HEK293 (cell line): Measurements from ENCODE around the gene CHST4.
A peak's percentile ranks its signal among the peaks of the same experiment; 100 is the strongest.

Experiments
- CTCF ChIA-PET: fragments of 350-600 bp; formaldehyde crosslinking; extraction: SDS; loops from one replicate; lab custom pipeline; 2021; ENCODE audit warnings: antibody characterized with exemption; lab: Yijun Ruan, JAX
- POLR2A ChIA-PET: fragments of 300-600 bp; formaldehyde crosslinking; extraction: SDS; loops from one replicate; lab custom pipeline; 2020; ENCODE audit warnings: antibody characterized with exemption, inconsistent platforms; lab: Yijun Ruan, JAX
- H3K27ac ChIP-seq: fragments of 200-500 bp; sonication (Bioruptor generic); 2 replicates; pipeline ENCODE4 v1.5.1; 2014; ENCODE audit warnings: low read depth, low read length, control low read depth, inconsistent platforms; ENCODE audit errors: extremely low read depth
- H3K36me3 ChIP-seq, 2 experiments: fragments of 200-500 bp in 1 of 2; sonication (Bioruptor generic) in 1 of 2; 1 replicate in 1 of 2; 2 replicates in 1 of 2; pipeline ENCODE4 v1.5.1; 2014 to 2017; ENCODE audit warnings: inconsistent platforms in 2 of 2, low read length in 2 of 2; ENCODE audit not compliant: control insufficient read depth in 2 of 2, insufficient read depth in 1 of 2
- H3K4me1 ChIP-seq: fragments of 200-500 bp; sonication (Bioruptor generic); 2 replicates; pipeline ENCODE4 v1.5.1; 2014; ENCODE audit warnings: mild to moderate bottlenecking, low read length, inconsistent platforms; ENCODE audit not compliant: control insufficient read depth, insufficient read depth
- H3K4me3 ChIP-seq: 2 replicates; pipeline ENCODE4 v1.5.1; 2011; ENCODE audit warnings: low read depth, mild to moderate bottlenecking, control low read depth, low read length, moderate library complexity
- H3K9me3 ChIP-seq: fragments of 200-500 bp; sonication (Bioruptor generic); 2 replicates; pipeline ENCODE4 v1.5.1; 2014; ENCODE audit warnings: low read depth, low read length, inconsistent platforms; ENCODE audit not compliant: control insufficient read depth, insufficient read depth
- BCL11A ChIP-seq: fragments of 450-650 bp; formaldehyde crosslinking; IDR thresholded peaks from 2 replicates; pipeline ENCODE4 v1.5.1; 2016; ENCODE audit warnings: low read depth, missing biosample characterization, missing genetic modification characterization
- GLIS1 ChIP-seq: fragments of 450-650 bp; formaldehyde crosslinking; IDR thresholded peaks from 2 replicates; pipeline ENCODE4 v1.5.1; 2016; ENCODE audit warnings: missing biosample characterization, missing genetic modification characterization
- KLF8 ChIP-seq: fragments of 450-650 bp; formaldehyde crosslinking; IDR thresholded peaks from 2 replicates; pipeline ENCODE4 v1.5.1; 2016; ENCODE audit warnings: missing biosample characterization, missing genetic modification characterization
- OVOL3 ChIP-seq: fragments of 450-650 bp; formaldehyde crosslinking; IDR thresholded peaks from 2 replicates; pipeline ENCODE4 v1.5.1; 2016; ENCODE audit warnings: missing biosample characterization, missing genetic modification characterization
- ZBTB20 ChIP-seq: fragments of 450-650 bp; formaldehyde crosslinking; IDR thresholded peaks from 2 replicates; pipeline ENCODE4 v1.5.1; 2016; ENCODE audit warnings: missing biosample characterization, missing genetic modification characterization
- ZNF140 ChIP-seq: fragments of 450-650 bp; formaldehyde crosslinking; IDR thresholded peaks from 2 replicates; pipeline ENCODE4 v1.5.1; 2016; ENCODE audit warnings: missing biosample characterization, missing genetic modification characterization
- ZNF155 ChIP-seq: fragments of 450-650 bp; formaldehyde crosslinking; IDR thresholded peaks from 2 replicates; pipeline ENCODE4 v1.5.1; 2016; ENCODE audit warnings: missing biosample characterization, missing genetic modification characterization
- ZNF221 ChIP-seq: fragments of 450-650 bp; formaldehyde crosslinking; IDR thresholded peaks from 2 replicates; pipeline ENCODE4 v1.5.1; 2017; ENCODE audit warnings: missing biosample characterization, missing genetic modification characterization, borderline replicate concordance
- ZNF274 ChIP-seq, 2 experiments: fragments of 200-500 bp in 1 of 2; fragments of 450-650 bp in 1 of 2; sonication (Bioruptor generic) in 1 of 2; formaldehyde crosslinking in 1 of 2; IDR thresholded peaks; 2 replicates each; pipeline versions ENCODE4 v1.5.1 to v1.6.1; 2014 to 2016; ENCODE audit warnings: borderline replicate concordance in 1 of 2, inconsistent platforms in 1 of 2, low read length in 1 of 2, missing biosample characterization in 1 of 2, missing genetic modification characterization in 1 of 2
- ZNF292 ChIP-seq: fragments of 450-650 bp; formaldehyde crosslinking; IDR thresholded peaks from 2 replicates; pipeline ENCODE4 v1.5.1; 2016; ENCODE audit warnings: low read depth, missing biosample characterization, missing genetic modification characterization, borderline replicate concordance
- ZNF473 ChIP-seq: fragments of 450-650 bp; formaldehyde crosslinking; IDR thresholded peaks from 2 replicates; pipeline ENCODE4 v1.5.1; 2017; ENCODE audit warnings: missing biosample characterization, missing genetic modification characterization
- ZNF514 ChIP-seq: fragments of 450-650 bp; formaldehyde crosslinking; IDR thresholded peaks from 2 replicates; pipeline ENCODE4 v1.5.1; 2016; ENCODE audit warnings: missing biosample characterization, missing genetic modification characterization
- ZNF596 ChIP-seq: fragments of 450-650 bp; IDR thresholded peaks from 2 replicates; pipeline ENCODE4 v1.5.0; 2018; ENCODE audit warnings: missing biosample characterization, mild to moderate bottlenecking, missing genetic modification characterization, moderate library complexity
- ZNF664 ChIP-seq: fragments of 450-650 bp; formaldehyde crosslinking; IDR thresholded peaks from 2 replicates; pipeline ENCODE4 v1.5.1; 2016; ENCODE audit warnings: missing biosample characterization, missing genetic modification characterization
- ZNF791 ChIP-seq: fragments of 450-650 bp; formaldehyde crosslinking; IDR thresholded peaks from 2 replicates; pipeline ENCODE4 v1.5.1; 2016; ENCODE audit warnings: missing biosample characterization, missing genetic modification characterization
- ZSCAN16 ChIP-seq: fragments of 450-650 bp; formaldehyde crosslinking; IDR thresholded peaks from 2 replicates; pipeline ENCODE4 v1.5.1; 2016; ENCODE audit warnings: missing biosample characterization, missing genetic modification characterization
- TF ChIP-seq, protein P1 (sequence below): fragments of 450-650 bp; formaldehyde crosslinking; IDR thresholded peaks from 2 replicates; pipeline ENCODE4 v1.5.1; 2017; ENCODE audit warnings: missing biosample characterization, missing genetic modification characterization
- TF ChIP-seq, protein P2 (sequence below): fragments of 450-650 bp; formaldehyde crosslinking; IDR thresholded peaks from 2 replicates; pipeline ENCODE4 v1.5.1; 2016; ENCODE audit warnings: missing biosample characterization, missing genetic modification characterization
- TF ChIP-seq, protein P3 (sequence below): fragments of 450-650 bp; formaldehyde crosslinking; IDR thresholded peaks from 2 replicates; pipeline ENCODE4 v1.5.1; 2017; ENCODE audit warnings: missing biosample characterization, missing genetic modification characterization
- TF ChIP-seq, protein P4 (sequence below): fragments of 450-650 bp; formaldehyde crosslinking; IDR thresholded peaks from 2 replicates; pipeline ENCODE4 v1.5.1; 2016; ENCODE audit warnings: missing biosample characterization, missing genetic modification characterization
- TF ChIP-seq, protein P5 (sequence below): fragments of 450-650 bp; formaldehyde crosslinking; IDR thresholded peaks from 2 replicates; pipeline ENCODE4 v1.5.1; 2016; ENCODE audit warnings: missing biosample characterization, missing genetic modification characterization
- TF ChIP-seq, protein P6 (sequence below): fragments of 450-650 bp; formaldehyde crosslinking; IDR thresholded peaks from 2 replicates; pipeline ENCODE4 v1.5.1; 2016; ENCODE audit warnings: missing biosample characterization, missing genetic modification characterization, borderline replicate concordance

CHST4 gene

DNA sequence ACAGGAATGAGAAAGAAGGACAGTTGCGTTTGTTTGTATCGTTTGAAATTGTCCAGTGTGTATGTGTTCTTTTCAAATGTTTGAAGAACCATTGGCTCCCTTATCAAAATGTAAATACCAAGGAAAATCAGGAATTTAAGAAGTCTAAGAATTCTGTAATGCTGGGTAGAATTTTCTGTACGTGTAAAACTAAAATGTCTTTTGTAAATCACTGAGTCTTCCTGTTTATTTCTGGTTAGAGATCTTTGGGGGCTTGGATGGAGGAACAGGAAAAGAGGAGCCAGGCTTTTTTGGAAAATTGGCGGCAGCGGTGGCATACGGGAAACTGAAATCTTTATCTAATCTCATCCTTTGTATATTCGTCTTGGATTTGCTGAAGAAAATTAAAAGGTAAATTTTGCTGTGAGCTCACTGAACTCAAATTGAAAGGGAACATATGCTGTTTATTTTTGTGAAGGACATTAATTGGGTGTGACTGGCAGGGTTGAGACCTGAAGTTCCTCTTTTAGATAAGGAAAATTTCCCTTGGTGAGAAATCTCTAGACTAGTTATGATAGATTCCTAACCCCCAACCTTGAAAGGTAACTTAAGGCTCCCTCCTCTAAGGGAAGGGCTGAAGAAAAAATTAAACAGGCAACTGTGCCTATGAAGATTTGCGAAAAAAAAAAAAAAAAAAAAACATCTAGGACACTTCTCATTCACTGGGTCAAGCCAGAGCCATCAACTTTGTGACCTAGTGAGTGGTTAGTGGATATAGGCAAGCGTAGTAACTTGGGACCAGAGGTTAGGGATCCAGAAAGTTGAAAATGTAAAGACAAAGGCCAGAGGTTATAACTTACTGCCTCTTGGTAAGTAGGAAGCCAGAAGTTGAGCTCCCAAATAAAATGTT lies 39.8 kb downstream of the CHST4 start:
- 0 out of 2 replicates have a peak, but pooled peaks cover 4% of the 10 kb centered on the region for H3K4me1 ChIP-seq
- ChIA-PET POLR2A (interaction anchor here (1.6 kb wide), 1 partner anchor 40 kb away, joined by 11 read pairs; the partner anchor contains the start of gene CHST4), CTCF (interaction anchor here (0.6 to 3.0 kb wide), 6 partner anchors 10 to 756 kb away, joined by 3 to 26 read pairs (median 4); partner anchors contain the start of gene TAT)
- H3K4me3 ChIP-seq: no peak overlapping the region
- H3K36me3 ChIP-seq: no peaks in the 10 kb centered on the region
- no peak for TF ChIP-seq ZNF596 (tag by site-specific recombination)
- TF ChIP-seq, protein P1, sequence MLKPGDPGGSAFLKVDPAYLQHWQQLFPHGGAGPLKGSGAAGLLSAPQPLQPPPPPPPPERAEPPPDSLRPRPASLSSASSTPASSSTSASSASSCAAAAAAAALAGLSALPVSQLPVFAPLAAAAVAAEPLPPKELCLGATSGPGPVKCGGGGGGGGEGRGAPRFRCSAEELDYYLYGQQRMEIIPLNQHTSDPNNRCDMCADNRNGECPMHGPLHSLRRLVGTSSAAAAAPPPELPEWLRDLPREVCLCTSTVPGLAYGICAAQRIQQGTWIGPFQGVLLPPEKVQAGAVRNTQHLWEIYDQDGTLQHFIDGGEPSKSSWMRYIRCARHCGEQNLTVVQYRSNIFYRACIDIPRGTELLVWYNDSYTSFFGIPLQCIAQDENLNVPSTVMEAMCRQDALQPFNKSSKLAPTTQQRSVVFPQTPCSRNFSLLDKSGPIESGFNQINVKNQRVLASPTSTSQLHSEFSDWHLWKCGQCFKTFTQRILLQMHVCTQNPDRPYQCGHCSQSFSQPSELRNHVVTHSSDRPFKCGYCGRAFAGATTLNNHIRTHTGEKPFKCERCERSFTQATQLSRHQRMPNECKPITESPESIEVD (tag by site-specific recombination): 0 out of 2 replicates have a peak, but pooled peaks have one; percentile 11
- H3K9me3 ChIP-seq: no peaks in the 10 kb centered on the region
- peak overlapping the region; percentile 54; the same call in 1 of the 2 replicates for H3K27ac ChIP-seq

DNA sequence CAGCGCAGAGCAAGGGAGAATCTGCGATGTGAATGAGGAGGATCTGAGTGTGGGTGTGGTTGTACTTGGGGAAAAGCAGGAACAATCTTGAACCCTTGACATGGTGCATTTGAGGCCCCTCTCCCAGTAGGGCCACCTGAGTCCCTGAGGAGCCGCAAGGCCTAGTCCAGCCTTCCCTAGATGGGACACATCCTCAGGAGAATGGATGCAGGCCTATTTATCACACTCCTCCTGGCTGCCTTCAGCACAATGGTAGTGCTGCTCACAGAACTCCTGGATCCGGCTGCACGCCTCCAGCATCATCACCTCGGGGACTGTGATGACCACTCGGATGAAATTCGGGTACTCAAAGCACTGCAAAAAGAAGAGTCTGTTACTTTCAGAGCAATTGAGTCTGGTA lies 41.7 kb downstream of the CHST4 start:
- TF ChIP-seq ZNF514 (tag by site-specific recombination): no peak
- TF ChIP-seq OVOL3 (tag by site-specific recombination): no peak
- TF ChIP-seq ZNF140 (tag by site-specific recombination): no peak
- TF ChIP-seq, protein P2, sequence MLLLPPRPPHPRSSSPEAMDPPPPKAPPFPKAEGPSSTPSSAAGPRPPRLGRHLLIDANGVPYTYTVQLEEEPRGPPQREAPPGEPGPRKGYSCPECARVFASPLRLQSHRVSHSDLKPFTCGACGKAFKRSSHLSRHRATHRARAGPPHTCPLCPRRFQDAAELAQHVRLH (tag by site-specific recombination): no peak
- no peak for TF ChIP-seq ZSCAN16 (tag by site-specific recombination)
- no peak for TF ChIP-seq KLF8 (tag by site-specific recombination)
- no peak for TF ChIP-seq ZNF791 (tag by site-specific recombination)
- TF ChIP-seq ZNF155: no peak
- TF ChIP-seq, protein P3, sequence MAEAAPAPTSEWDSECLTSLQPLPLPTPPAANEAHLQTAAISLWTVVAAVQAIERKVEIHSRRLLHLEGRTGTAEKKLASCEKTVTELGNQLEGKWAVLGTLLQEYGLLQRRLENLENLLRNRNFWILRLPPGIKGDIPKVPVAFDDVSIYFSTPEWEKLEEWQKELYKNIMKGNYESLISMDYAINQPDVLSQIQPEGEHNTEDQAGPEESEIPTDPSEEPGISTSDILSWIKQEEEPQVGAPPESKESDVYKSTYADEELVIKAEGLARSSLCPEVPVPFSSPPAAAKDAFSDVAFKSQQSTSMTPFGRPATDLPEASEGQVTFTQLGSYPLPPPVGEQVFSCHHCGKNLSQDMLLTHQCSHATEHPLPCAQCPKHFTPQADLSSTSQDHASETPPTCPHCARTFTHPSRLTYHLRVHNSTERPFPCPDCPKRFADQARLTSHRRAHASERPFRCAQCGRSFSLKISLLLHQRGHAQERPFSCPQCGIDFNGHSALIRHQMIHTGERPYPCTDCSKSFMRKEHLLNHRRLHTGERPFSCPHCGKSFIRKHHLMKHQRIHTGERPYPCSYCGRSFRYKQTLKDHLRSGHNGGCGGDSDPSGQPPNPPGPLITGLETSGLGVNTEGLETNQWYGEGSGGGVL (tag by site-specific recombination): no peak
- no peak for TF ChIP-seq BCL11A (tag by site-specific recombination)
- TF ChIP-seq ZNF221 (tag by site-specific recombination): no peak
- TF ChIP-seq, protein P4, sequence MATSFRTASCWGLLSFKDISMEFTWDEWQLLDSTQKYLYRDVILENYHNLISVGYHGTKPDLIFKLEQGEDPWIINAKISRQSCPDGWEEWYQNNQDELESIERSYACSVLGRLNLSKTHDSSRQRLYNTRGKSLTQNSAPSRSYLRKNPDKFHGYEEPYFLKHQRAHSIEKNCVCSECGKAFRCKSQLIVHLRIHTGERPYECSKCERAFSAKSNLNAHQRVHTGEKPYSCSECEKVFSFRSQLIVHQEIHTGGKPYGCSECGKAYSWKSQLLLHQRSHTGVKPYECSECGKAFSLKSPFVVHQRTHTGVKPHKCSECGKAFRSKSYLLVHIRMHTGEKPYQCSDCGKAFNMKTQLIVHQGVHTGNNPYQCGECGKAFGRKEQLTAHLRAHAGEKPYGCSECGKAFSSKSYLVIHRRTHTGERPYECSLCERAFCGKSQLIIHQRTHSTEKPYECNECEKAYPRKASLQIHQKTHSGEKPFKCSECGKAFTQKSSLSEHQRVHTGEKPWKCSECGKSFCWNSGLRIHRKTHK (tag by site-specific recombination): no peak
- TF ChIP-seq, protein P5, sequence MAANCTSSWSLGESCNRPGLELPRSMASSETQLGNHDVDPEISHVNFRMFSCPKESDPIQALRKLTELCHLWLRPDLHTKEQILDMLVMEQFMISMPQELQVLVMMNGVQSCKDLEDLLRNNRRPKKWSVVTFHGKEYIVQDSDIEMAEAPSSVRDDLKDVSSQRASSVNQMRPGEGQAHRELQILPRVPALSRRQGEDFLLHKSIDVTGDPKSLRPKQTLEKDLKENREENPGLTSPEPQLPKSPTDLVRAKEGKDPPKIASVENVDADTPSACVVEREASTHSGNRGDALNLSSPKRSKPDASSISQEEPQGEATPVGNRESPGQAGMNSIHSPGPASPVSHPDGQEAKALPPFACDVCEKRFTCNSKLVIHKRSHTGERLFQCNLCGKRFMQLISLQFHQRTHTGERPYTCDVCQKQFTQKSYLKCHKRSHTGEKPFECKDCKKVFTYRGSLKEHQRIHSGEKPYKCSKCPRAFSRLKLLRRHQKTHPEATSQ (tag by site-specific recombination): no peak
- TF ChIP-seq, protein P6, sequence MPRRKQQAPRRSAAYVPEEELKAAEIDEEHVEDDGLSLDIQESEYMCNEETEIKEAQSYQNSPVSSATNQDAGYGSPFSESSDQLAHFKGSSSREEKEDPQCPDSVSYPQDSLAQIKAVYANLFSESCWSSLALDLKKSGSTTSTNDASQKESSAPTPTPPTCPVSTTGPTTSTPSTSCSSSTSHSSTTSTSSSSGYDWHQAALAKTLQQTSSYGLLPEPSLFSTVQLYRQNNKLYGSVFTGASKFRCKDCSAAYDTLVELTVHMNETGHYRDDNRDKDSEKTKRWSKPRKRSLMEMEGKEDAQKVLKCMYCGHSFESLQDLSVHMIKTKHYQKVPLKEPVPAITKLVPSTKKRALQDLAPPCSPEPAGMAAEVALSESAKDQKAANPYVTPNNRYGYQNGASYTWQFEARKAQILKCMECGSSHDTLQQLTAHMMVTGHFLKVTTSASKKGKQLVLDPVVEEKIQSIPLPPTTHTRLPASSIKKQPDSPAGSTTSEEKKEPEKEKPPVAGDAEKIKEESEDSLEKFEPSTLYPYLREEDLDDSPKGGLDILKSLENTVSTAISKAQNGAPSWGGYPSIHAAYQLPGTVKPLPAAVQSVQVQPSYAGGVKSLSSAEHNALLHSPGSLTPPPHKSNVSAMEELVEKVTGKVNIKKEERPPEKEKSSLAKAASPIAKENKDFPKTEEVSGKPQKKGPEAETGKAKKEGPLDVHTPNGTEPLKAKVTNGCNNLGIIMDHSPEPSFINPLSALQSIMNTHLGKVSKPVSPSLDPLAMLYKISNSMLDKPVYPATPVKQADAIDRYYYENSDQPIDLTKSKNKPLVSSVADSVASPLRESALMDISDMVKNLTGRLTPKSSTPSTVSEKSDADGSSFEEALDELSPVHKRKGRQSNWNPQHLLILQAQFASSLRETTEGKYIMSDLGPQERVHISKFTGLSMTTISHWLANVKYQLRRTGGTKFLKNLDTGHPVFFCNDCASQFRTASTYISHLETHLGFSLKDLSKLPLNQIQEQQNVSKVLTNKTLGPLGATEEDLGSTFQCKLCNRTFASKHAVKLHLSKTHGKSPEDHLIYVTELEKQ: no peak
- TF ChIP-seq ZNF274 (IDR thresholded peaks at IDR 0.05; ENCODE audit: low read length): no peak
- TF ChIP-seq ZNF274 (tag by site-specific recombination; IDR thresholded peaks at IDR 0.05; ENCODE audit: borderline replicate concordance): no peak
- no peak for TF ChIP-seq GLIS1 (tag by site-specific recombination)
- TF ChIP-seq ZNF664 (tag by site-specific recombination): no peak
- no peak for TF ChIP-seq ZBTB20 (tag by site-specific recombination)
- no peak for TF ChIP-seq ZNF292 (tag by site-specific recombination)
- no peak for TF ChIP-seq ZNF473
- Histone ChIP-seq H3K9me3 (no peaks in the 10 kb centered on the region), H3K4me3 (no peak overlapping the region), H3K27ac (no peak overlapping the region), H3K4me1 (0 out of 2 replicates have a peak, but pooled peaks cover 4% of the 10 kb centered on the region), H3K36me3 (no peaks in the 10 kb centered on the region)
- CTCF ChIA-PET: interaction anchor here (3.0 kb wide), 1 partner anchor 43 kb away, joined by 10 read pairs; no protein-coding TSS in a partner anchor
- POLR2A ChIA-PET: no interaction called here
